GM12875 (cell line): ENCODE data around the gene ROR1.

Experiments used
- H3K4me3 ChIP-seq: one replicate; pipeline ENCODE4 v1.5.1; 2011; ENCODE audit warnings: low read depth, low read length, control low read depth
- CTCF ChIP-seq: IDR thresholded peaks from 2 replicates; pipeline ENCODE4 v1.5.1; 2011; ENCODE audit warnings: low read depth, mild to moderate bottlenecking, control low read depth, inconsistent platforms, low read length, moderate library complexity, borderline replicate concordance; ENCODE audit not compliant: insufficient read depth

ROR1 gene

GRCh38 chr1:64175639-64176038, 401.8 kb downstream of the ROR1 start:
- TF ChIP-seq CTCF = no peak
- no peak overlapping the region for H3K4me3 ChIP-seq

GRCh38 chr1:64176659-64177058, 402.8 kb downstream of the ROR1 start:
- H3K4me3 ChIP-seq = no peak overlapping the region
- no peak for TF ChIP-seq CTCF

GRCh38 chr1:64179588-64179987, 405.8 kb downstream of the ROR1 start:
- TF ChIP-seq CTCF = no peak

GRCh38 chr1:64182207-64182606, 408.4 kb downstream of the ROR1 start:
- TF ChIP-seq CTCF = no peak
- H3K4me3 ChIP-seq = no peak overlapping the region

More at GRCh38 chr1:64179588-64179987, 405.8 kb downstream of the ROR1 start:
- H3K4me3 ChIP-seq = no peak overlapping the region

GRCh38 chr1:64183395-64184002, 409.7 kb downstream of the ROR1 start:
- TF ChIP-seq CTCF = no peak
- no peak overlapping the region for H3K4me3 ChIP-seq

- TF ChIP-seq CTCF = no peak
- no peak overlapping the region for H3K4me3 ChIP-seq
Measured at GRCh38 chr1:64184003-64184440, 410.2 kb downstream of the ROR1 start.

GRCh38 chr1:64186138-64186897, 412.5 kb downstream of the ROR1 start:
- H3K4me3 ChIP-seq = no peak overlapping the region
- no peak for TF ChIP-seq CTCF
